ENCODE results near the gene MYMX. TPM values are rescaled to one million over a fixed set of nuclear protein-coding genes. Genes with fewer than 3 reads are reported as not detected.

The MYMX gene
- total RNA-seq (2021), result 0.81 TPM in 1 of 2 replicates, not detected in the other
- Bru-seq, nascent RNA, result not detected
- percentile 22 among the genes with signal in this experiment for BruChase-seq, experiment 1, labeled RNA remaining after a 2-hour chase
- BruChase-seq, experiment 2, labeled RNA remaining after a 6-hour chase, result not detected
- long read RNA-seq, result 0 reads

GRCh38 chr6:44216677-44217331 lies at the start of gene MYMX:
MYMX (plus strand) TSS chr6:44216926; CDS start chr6:44217472, 546 bp downstream.
- TF ChIP-seq EZH2 (IDR thresholded peaks at IDR 0.05; ENCODE audit: borderline replicate concordance, low read depth, low read length, poor library complexity, severe bottlenecking) (no peak), CTCF (conservative IDR thresholded peaks at IDR 0.05; ENCODE audit: low read depth, low read length) (no peak)
- H3K4me3 ChIP-seq (ENCODE audit: low read depth, low read length, poor library complexity, severe bottlenecking), result no peak within 1 kb of the TSS
- intact Hi-C loops (cut with micrococcal nuclease; ENCODE audit: unreplicated experiment), result no loop called here
- POLR2A ChIA-PET (ENCODE audit: low non-redundant PET), result interaction anchor here (0.6 kb wide), 1 partner anchor 290 kb away, joined by 3 read pairs; no protein-coding TSS in a partner anchor
- H3K4me1 ChIP-seq (ENCODE audit: insufficient read depth, low read length, poor library complexity, severe bottlenecking), result peaks cover 31% of the 10 kb centered on the region
- DNase-seq (ENCODE audit: low spot score), result no peak
- no peaks in the 10 kb centered on the region for H3K27me3 ChIP-seq (replicated peaks; ENCODE audit: insufficient read depth, low read depth, low read length, poor library complexity)
- BruUV-seq (replicated peaks), result no TSS peak
- H3K27ac ChIP-seq (ENCODE audit: low read depth, low read length, poor library complexity, severe bottlenecking), result no peak within 1 kb of the TSS
- CTCF ChIA-PET, result interaction anchor here (0.5 kb wide), 1 partner anchor 323 kb away, joined by 4 read pairs; no protein-coding TSS in a partner anchor
- no peaks in the 10 kb centered on the region for H3K36me3 ChIP-seq (ENCODE audit: insufficient read depth, low read length, poor library complexity, severe bottlenecking)
- no peaks in the 10 kb centered on the region for H3K9me3 ChIP-seq (ENCODE audit: low read depth, low read length, poor library complexity, severe bottlenecking)

GRCh38 chr6:44167567-44167966 lies 49.2 kb upstream of the MYMX start:
- no peaks in the 10 kb centered on the region for H3K27me3 ChIP-seq (replicated peaks; ENCODE audit: insufficient read depth, low read depth, low read length, poor library complexity)
- no peak overlapping the region for H3K27ac ChIP-seq (ENCODE audit: low read depth, low read length, poor library complexity, severe bottlenecking)
- intact Hi-C loops (cut with micrococcal nuclease; ENCODE audit: unreplicated experiment), result no loop called here
- no peak for TF ChIP-seq CTCF (conservative IDR thresholded peaks at IDR 0.05; ENCODE audit: low read depth, low read length)
- ChIA-PET CTCF (interaction anchor here (0.6 kb wide), 1 partner anchor 57 kb away, joined by 6 read pairs; no protein-coding TSS in a partner anchor), POLR2A (ENCODE audit: low non-redundant PET) (no interaction called here)
- H3K4me1 ChIP-seq (ENCODE audit: insufficient read depth, low read length, poor library complexity, severe bottlenecking), result no peaks in the 10 kb centered on the region
- DNase-seq (ENCODE audit: low spot score), result no peak
- no peak overlapping the region for H3K4me3 ChIP-seq (ENCODE audit: low read depth, low read length, poor library complexity, severe bottlenecking)
- no peaks in the 10 kb centered on the region for H3K9me3 ChIP-seq (ENCODE audit: low read depth, low read length, poor library complexity, severe bottlenecking)
- H3K36me3 ChIP-seq (ENCODE audit: insufficient read depth, low read length, poor library complexity, severe bottlenecking), result no peaks in the 10 kb centered on the region
- BruUV-seq (replicated peaks), result no TSS peak

GRCh38 chr6:44169154-44169553 lies 47.6 kb upstream of the MYMX start:
- Histone ChIP-seq H3K36me3 (ENCODE audit: insufficient read depth, low read length, poor library complexity, severe bottlenecking) (no peaks in the 10 kb centered on the region), H3K9me3 (ENCODE audit: low read depth, low read length, poor library complexity, severe bottlenecking) (no peaks in the 10 kb centered on the region), H3K4me3 (ENCODE audit: low read depth, low read length, poor library complexity, severe bottlenecking) (no peak overlapping the region), H3K4me1 (ENCODE audit: insufficient read depth, low read length, poor library complexity, severe bottlenecking) (no peaks in the 10 kb centered on the region), H3K27ac (ENCODE audit: low read depth, low read length, poor library complexity, severe bottlenecking) (no peak overlapping the region), H3K27me3 (replicated peaks; ENCODE audit: insufficient read depth, low read depth, low read length, poor library complexity) (no peaks in the 10 kb centered on the region)
- no TSS peak for BruUV-seq (replicated peaks)
- intact Hi-C loops (cut with micrococcal nuclease; ENCODE audit: unreplicated experiment), result no loop called here
- TF ChIP-seq EZH2 (IDR thresholded peaks at IDR 0.05; ENCODE audit: borderline replicate concordance, low read depth, low read length, poor library complexity, severe bottlenecking) (no peak), CTCF (conservative IDR thresholded peaks at IDR 0.05; ENCODE audit: low read depth, low read length) (no peak)
- ChIA-PET POLR2A (ENCODE audit: low non-redundant PET) (no interaction called here), CTCF (interaction anchor here (0.5 kb wide), 1 partner anchor 152 kb away, joined by 8 read pairs; no protein-coding TSS in a partner anchor)
- no peak for DNase-seq (ENCODE audit: low spot score)

Data from A673 (cell line).